ENCODE data around the gene PLXNA2.

Gene PLXNA2

GRCh38 chr1:208204779-208205178 lies 39.4 kb downstream of the PLXNA2 start:
- Histone ChIP-seq H3K27ac (ENCODE audit: poor library complexity, severe bottlenecking) (peak overlapping the region; percentile 77), H3K9me3 (ENCODE audit: severe bottlenecking) (no peaks in the 10 kb centered on the region), H3K4me3 (ENCODE audit: severe bottlenecking) (no peak overlapping the region), H3K4me1 (ENCODE audit: insufficient read depth, poor library complexity, severe bottlenecking) (peaks cover 66% of the 10 kb centered on the region), H3K27me3 (ENCODE audit: insufficient read depth, poor library complexity, severe bottlenecking) (no peaks in the 10 kb centered on the region), H3K36me3 (ENCODE audit: low read depth) (peaks cover 26% of the 10 kb centered on the region)
- no peak for TF ChIP-seq CTCF (IDR thresholded peaks at IDR 0.05; ENCODE audit: poor library complexity, severe bottlenecking)
- ATAC-seq (ENCODE audit: low read depth), result no peak
- DNase-seq (ENCODE audit: low spot score), result no peak

DNA sequence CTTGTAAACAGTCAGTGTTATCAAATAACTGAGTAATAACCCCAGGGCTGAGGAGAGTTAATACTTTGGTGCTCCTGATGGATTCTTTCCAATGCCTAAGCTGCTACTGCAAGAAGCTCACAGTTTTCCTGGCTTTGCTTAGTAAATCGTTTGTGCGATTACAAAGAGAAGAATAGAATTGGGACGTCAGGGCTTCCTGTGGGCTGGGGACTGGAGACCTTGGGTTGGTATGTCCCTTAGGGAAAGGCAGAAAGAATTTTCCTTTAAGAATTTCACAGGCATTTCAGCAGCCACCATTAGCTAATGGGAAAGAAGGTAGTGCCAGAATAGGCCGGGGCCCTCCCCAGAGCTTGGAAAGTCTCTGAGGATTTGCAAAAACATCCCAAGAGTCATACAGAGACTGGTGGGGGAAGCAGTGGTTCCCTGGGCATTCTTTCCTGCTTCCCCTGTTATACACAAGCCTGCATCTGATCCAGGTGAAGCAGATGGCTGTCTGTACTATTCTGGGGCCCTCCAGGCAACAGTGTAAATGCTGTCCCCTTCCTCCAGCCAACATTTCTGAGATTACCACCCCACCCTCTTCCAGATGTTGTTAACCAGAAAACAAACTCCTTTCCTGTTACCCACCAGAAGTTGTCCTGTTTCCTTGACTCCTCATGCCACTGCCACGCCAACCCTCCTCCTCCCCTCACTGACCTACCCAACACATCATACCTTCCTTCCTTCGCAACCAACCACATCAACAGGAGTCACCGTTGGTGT lies 40.2 kb downstream of the PLXNA2 start:
- peaks cover 58% of the 10 kb centered on the region for H3K4me1 ChIP-seq (ENCODE audit: insufficient read depth, poor library complexity, severe bottlenecking)

DNA sequence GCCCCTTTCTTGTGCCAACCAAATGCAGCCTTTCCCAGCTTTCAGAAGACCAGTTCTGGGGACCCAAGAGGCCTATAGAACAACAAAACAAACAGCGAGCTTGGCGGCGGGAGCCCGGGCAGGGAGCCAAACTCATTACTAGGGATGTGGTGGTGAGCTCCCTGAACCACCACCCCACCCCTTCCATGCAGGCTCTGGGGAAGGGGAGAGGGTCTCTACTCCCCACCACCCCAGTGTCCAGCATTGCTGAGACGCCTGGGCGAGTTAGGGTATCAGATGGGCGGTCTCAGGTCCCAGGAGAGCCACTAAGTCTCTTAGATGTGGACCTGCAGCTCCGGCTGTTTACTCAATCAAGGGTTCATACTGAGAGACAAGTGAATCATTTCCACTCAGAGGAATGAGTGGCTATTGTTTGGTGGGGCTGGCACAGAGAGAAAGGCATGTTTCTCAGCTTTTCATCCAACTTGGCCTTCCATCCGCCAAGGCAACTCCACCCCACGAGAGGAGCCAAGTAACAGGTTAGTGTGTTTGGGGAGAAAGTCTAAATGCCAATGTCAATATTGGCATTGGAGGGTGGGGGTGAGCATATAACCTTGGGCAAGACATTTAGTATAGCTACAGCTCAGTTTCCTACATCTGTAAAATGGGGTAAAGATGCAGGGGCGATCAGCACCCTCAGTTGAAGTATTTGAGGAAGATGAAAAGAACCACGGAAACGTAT lies 40.9 kb downstream of the PLXNA2 start:
- H3K27ac ChIP-seq (ENCODE audit: poor library complexity, severe bottlenecking), result peak overlapping the region; percentile 77
- ATAC-seq (ENCODE audit: low read depth), result peak; percentile 42

More for the DNA sequence above, 40.2 kb downstream of the PLXNA2 start:
- no peak for TF ChIP-seq CTCF (IDR thresholded peaks at IDR 0.05; ENCODE audit: poor library complexity, severe bottlenecking)
- Histone ChIP-seq H3K27me3 (ENCODE audit: insufficient read depth, poor library complexity, severe bottlenecking) (no peaks in the 10 kb centered on the region), H3K36me3 (ENCODE audit: low read depth) (peaks cover 25% of the 10 kb centered on the region), H3K27ac (ENCODE audit: poor library complexity, severe bottlenecking) (peak overlapping the region; percentile 77), H3K4me3 (ENCODE audit: severe bottlenecking) (no peak overlapping the region), H3K9me3 (ENCODE audit: severe bottlenecking) (no peaks in the 10 kb centered on the region)
- DNase-seq (ENCODE audit: low spot score), result no peak
- no peak for ATAC-seq (ENCODE audit: low read depth)

DNA sequence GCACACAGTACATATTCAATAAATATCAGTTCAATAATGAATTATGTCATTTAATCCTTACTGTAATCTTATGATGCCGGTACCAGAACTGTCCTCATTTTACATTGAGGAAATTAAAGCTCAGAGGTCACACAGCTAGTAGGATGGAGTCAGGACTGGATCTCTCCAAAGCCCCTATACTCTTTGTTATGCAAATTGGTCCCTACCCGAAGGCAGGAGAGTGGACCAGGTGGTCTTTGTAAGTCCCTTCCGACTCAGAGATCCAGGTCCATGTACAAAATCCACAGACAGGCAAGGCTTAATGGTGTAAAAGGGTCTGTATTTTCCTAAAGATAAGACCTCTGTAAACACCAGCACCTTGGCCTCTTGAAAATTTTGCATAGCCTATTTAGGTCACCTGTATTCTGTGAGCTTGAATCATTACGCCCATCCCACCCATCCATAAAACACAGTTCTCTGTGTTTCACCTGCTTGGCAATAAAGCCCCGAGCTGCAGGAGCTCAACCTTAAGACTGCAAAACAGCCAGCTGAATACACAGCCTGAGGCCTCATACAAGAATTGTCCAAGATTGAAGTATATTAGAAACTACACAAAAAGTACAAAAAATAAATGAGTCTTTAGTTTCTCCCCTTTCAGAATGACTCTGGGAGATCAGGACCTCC lies 41.7 kb downstream of the PLXNA2 start:
- ATAC-seq (ENCODE audit: low read depth), result no peak
- no peak overlapping the region for H3K4me3 ChIP-seq (ENCODE audit: severe bottlenecking)
- peak overlapping the region; percentile 77 for H3K27ac ChIP-seq (ENCODE audit: poor library complexity, severe bottlenecking)
- no peaks in the 10 kb centered on the region for H3K27me3 ChIP-seq (ENCODE audit: insufficient read depth, poor library complexity, severe bottlenecking)
- peaks cover 42% of the 10 kb centered on the region for H3K4me1 ChIP-seq (ENCODE audit: insufficient read depth, poor library complexity, severe bottlenecking)
- no peak for DNase-seq (ENCODE audit: low spot score)
- H3K36me3 ChIP-seq (ENCODE audit: low read depth), result peaks cover 23% of the 10 kb centered on the region
- no peaks in the 10 kb centered on the region for H3K9me3 ChIP-seq (ENCODE audit: severe bottlenecking)
- TF ChIP-seq CTCF (IDR thresholded peaks at IDR 0.05; ENCODE audit: poor library complexity, severe bottlenecking), result no peak

More for the DNA sequence above, 40.9 kb downstream of the PLXNA2 start:
- no peak overlapping the region for H3K4me3 ChIP-seq (ENCODE audit: severe bottlenecking)
- TF ChIP-seq CTCF (IDR thresholded peaks at IDR 0.05; ENCODE audit: poor library complexity, severe bottlenecking), result no peak
- no peaks in the 10 kb centered on the region for H3K9me3 ChIP-seq (ENCODE audit: severe bottlenecking)
- H3K36me3 ChIP-seq (ENCODE audit: low read depth), result peaks cover 18% of the 10 kb centered on the region
- DNase-seq (ENCODE audit: low spot score), result no peak
- peaks cover 51% of the 10 kb centered on the region for H3K4me1 ChIP-seq (ENCODE audit: insufficient read depth, poor library complexity, severe bottlenecking)
- H3K27me3 ChIP-seq (ENCODE audit: insufficient read depth, poor library complexity, severe bottlenecking), result no peaks in the 10 kb centered on the region
